ENCODE results near the gene IRGC. TPM values are rescaled to one million over a fixed set of nuclear protein-coding genes. Genes with fewer than 3 reads are reported as not detected.

Gene IRGC
- total RNA-seq, 1 experiment from 2014 or later: not detected

GRCh38 chr19:43725468-43725867, 9.6 kb downstream of the IRGC start:
- no peak overlapping the region for H3K4me3 Mint-ChIP-seq (ENCODE audit: low read depth, unreplicated experiment)
- CTCF ChIA-PET: interaction anchor here (0.5 to 0.7 kb wide), 5 partner anchors 13 to 386 kb away, joined by 3 to 5 read pairs (median 4); no protein-coding TSS in a partner anchor
- H3K4me1 Mint-ChIP-seq (ENCODE audit: low read depth, unreplicated experiment): no peaks in the 10 kb centered on the region
- peaks cover 12% of the 10 kb centered on the region for H3K36me3 Mint-ChIP-seq (ENCODE audit: insufficient read depth, unreplicated experiment)
- no peaks in the 10 kb centered on the region for H3K9me3 Mint-ChIP-seq (ENCODE audit: low read depth, unreplicated experiment)
- no peak for DNase-seq
- no peaks in the 10 kb centered on the region for H3K27me3 Mint-ChIP-seq (ENCODE audit: unreplicated experiment)
- BruUV-seq (replicated peaks): no TSS peak
- H3K27ac Mint-ChIP-seq (ENCODE audit: unreplicated experiment): no peak overlapping the region
- TF ChIP-seq CTCF (IDR thresholded peaks at IDR 0.05; ENCODE audit: unreplicated experiment): no peak
- intact Hi-C loops (cut with micrococcal nuclease; ENCODE audit: unreplicated experiment): no loop called here

GRCh38 chr19:43726736-43727592, 11.1 kb downstream of the IRGC start:
- DNase-seq: no peak
- no peaks in the 10 kb centered on the region for H3K4me1 Mint-ChIP-seq (ENCODE audit: low read depth, unreplicated experiment)
- TF ChIP-seq CTCF (IDR thresholded peaks at IDR 0.05; ENCODE audit: unreplicated experiment): no peak
- no peaks in the 10 kb centered on the region for H3K27me3 Mint-ChIP-seq (ENCODE audit: unreplicated experiment)
- H3K27ac Mint-ChIP-seq (ENCODE audit: unreplicated experiment): no peak overlapping the region
- H3K9me3 Mint-ChIP-seq (ENCODE audit: low read depth, unreplicated experiment): no peaks in the 10 kb centered on the region
- CTCF ChIA-PET: interaction anchor here (0.7 to 1.6 kb wide), 3 partner anchors 13 to 58 kb away, joined by 5 to 6 read pairs (median 5); no protein-coding TSS in a partner anchor
- peaks cover 12% of the 10 kb centered on the region for H3K36me3 Mint-ChIP-seq (ENCODE audit: insufficient read depth, unreplicated experiment)
- intact Hi-C loops (cut with micrococcal nuclease; ENCODE audit: unreplicated experiment): no loop called here
- BruUV-seq (replicated peaks): no TSS peak
- no peak overlapping the region for H3K4me3 Mint-ChIP-seq (ENCODE audit: low read depth, unreplicated experiment)

GRCh38 chr19:43727593-43727853, 11.6 kb downstream of the IRGC start:
- CTCF ChIA-PET: interaction anchor here (1.6 kb wide), 1 partner anchor 59 kb away, joined by 6 read pairs; no protein-coding TSS in a partner anchor
- no peak overlapping the region for H3K4me3 Mint-ChIP-seq (ENCODE audit: low read depth, unreplicated experiment)
- intact Hi-C loops (cut with micrococcal nuclease; ENCODE audit: unreplicated experiment): no loop called here

GRCh38 chr19:43729919-43730318, 14.0 kb downstream of the IRGC start:
- H3K27me3 Mint-ChIP-seq (ENCODE audit: unreplicated experiment): no peaks in the 10 kb centered on the region
- intact Hi-C loops (cut with micrococcal nuclease; ENCODE audit: unreplicated experiment): no loop called here
- peaks cover 12% of the 10 kb centered on the region for H3K36me3 Mint-ChIP-seq (ENCODE audit: insufficient read depth, unreplicated experiment)
- H3K4me1 Mint-ChIP-seq (ENCODE audit: low read depth, unreplicated experiment): no peaks in the 10 kb centered on the region
- no peak for TF ChIP-seq CTCF (IDR thresholded peaks at IDR 0.05; ENCODE audit: unreplicated experiment)
- H3K27ac Mint-ChIP-seq (ENCODE audit: unreplicated experiment): no peak overlapping the region
- no peak for DNase-seq
- CTCF ChIA-PET: interaction anchor here (0.7 to 0.9 kb wide), 2 partner anchors 62 to 80 kb away, joined by 3 read pairs; no protein-coding TSS in a partner anchor
- no TSS peak for BruUV-seq (replicated peaks)
- H3K4me3 Mint-ChIP-seq (ENCODE audit: low read depth, unreplicated experiment): no peak overlapping the region
- H3K9me3 Mint-ChIP-seq (ENCODE audit: low read depth, unreplicated experiment): no peaks in the 10 kb centered on the region

More at GRCh38 chr19:43727593-43727853, 11.6 kb downstream of the IRGC start:
- no peaks in the 10 kb centered on the region for H3K9me3 Mint-ChIP-seq (ENCODE audit: low read depth, unreplicated experiment)
- no peaks in the 10 kb centered on the region for H3K4me1 Mint-ChIP-seq (ENCODE audit: low read depth, unreplicated experiment)
- H3K36me3 Mint-ChIP-seq (ENCODE audit: insufficient read depth, unreplicated experiment): peaks cover 12% of the 10 kb centered on the region
- no peak for DNase-seq
- H3K27ac Mint-ChIP-seq (ENCODE audit: unreplicated experiment): no peak overlapping the region
- BruUV-seq (replicated peaks): no TSS peak
- H3K27me3 Mint-ChIP-seq (ENCODE audit: unreplicated experiment): no peaks in the 10 kb centered on the region
- TF ChIP-seq CTCF (IDR thresholded peaks at IDR 0.05; ENCODE audit: unreplicated experiment): no peak

Measured in Calu3 (cell line).